Measurements from ENCODE around the gene TAX1BP3. TPM values are rescaled to one million over a fixed set of nuclear protein-coding genes. Genes with fewer than 3 reads are reported as not detected.
"Not testable (repeated sequence)": the region's sequence is repeated elsewhere in the genome, so short reads cannot be mapped to it uniquely, and the experiment has no call there.

Gene TAX1BP3
- 172 and 205 TPM in 2 replicates for total RNA-seq (2014; rRNA removed; shearing (Covaris generic))

GRCh38 chr17:3668279-3669084 lies at the start of gene TAX1BP3, which contains the start of gene EMC6:
TAX1BP3 (minus strand) TSS chr17:3668578; CDS start chr17:3668526, 52 bp downstream.
EMC6 (plus strand) TSS chr17:3668812; CDS start chr17:3669147, 335 bp downstream.
- DNase-seq (ENCODE audit: low read depth), result peak; percentile 99

DNA sequence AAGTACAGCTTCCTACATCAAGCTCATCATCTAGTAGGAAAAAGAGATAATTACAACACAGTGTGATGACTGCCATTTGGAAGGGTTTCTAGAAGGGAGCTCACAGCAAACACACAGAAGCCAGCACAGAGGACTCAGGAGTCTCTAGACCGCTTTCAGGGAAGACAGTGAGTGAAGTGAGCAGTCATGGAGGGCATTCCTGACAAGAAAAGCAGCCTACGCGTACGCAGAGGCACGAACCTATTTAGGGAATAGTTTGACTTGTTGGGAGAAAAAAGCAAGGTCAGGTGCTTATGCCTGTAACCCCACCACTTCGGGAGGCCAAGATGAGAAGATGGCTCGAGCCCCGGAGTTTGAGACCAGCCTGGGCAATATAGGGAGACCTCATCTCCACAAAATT lies 46.9 kb upstream of the TAX1BP3 start:
- no peak for DNase-seq (ENCODE audit: low read depth)

DNA sequence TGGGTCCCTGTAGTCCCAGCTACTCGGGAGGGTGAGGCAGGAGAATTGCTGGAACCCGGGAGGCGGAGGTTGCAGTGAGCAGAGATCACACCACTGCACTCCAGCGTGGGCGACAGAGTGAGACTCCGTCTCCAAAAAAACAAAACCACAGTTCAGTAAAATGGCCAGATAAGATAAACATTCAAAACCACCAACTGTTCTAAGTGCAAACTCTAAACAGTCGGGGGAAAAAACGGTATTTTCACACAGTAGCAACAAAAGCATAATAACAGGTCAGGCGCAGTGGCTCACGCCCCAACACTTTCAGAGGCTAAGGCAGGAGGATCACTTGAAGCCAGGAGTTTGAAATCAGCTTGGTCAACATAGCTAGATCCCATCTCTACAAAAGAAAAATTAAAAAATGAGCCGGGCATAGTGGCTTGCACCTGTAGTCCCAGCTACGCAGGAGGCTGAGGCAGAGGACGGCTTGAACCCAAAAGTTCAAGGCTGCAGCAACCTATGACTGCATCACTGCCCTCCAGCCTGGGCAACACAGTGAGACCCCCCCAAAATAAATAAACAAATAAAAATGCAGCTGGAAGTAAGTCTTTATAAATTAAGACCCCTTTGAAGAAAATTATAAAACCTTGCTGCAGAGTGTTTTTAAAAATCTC lies 44.6 kb upstream of the TAX1BP3 start:
- DNase-seq (ENCODE audit: low read depth), result no peak

- DNase-seq (ENCODE audit: low read depth), result peak; percentile 74
Measured at GRCh38 chr17:3710951-3711383, 42.6 kb upstream of the TAX1BP3 start.

DNA sequence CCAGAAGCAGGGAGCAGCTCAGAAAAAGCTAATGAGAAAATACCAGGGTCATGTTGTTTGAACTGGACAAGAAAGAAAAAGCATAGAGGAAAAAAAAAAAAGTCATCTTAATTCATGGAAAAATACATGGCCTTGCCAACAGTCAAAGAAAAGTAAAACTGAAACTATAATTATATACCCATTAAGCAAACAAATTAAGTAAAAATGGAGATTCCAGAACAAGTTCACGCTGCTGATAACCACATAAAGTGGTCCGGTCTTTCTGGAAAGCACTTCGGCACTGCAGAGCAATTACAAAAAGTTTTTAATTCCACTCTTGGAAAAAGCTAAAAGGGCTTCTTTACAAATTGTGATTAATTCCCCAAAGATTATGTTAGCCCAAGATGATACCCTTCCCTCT lies 40.0 kb upstream of the TAX1BP3 start:
- DNase-seq (ENCODE audit: low read depth), result no peak

DNA sequence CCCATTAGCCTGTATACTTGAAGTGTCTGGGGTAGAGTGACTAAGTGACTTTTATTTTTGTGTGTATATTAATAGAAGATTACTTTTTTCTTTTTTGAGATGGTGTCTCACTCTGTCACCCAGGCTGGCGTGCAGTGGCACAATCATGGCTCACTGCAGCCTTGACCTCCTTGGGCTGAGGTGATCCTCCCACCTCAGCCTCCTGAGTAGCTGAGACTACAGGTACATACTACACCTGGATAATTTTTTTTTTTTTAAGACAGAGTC lies 37.3 kb upstream of the TAX1BP3 start:
- not testable (repeated sequence) for DNase-seq (ENCODE audit: low read depth)

- DNase-seq (ENCODE audit: low read depth), result no peak
Measured at GRCh38 chr17:3704931-3705717, 36.7 kb upstream of the TAX1BP3 start.

DNA sequence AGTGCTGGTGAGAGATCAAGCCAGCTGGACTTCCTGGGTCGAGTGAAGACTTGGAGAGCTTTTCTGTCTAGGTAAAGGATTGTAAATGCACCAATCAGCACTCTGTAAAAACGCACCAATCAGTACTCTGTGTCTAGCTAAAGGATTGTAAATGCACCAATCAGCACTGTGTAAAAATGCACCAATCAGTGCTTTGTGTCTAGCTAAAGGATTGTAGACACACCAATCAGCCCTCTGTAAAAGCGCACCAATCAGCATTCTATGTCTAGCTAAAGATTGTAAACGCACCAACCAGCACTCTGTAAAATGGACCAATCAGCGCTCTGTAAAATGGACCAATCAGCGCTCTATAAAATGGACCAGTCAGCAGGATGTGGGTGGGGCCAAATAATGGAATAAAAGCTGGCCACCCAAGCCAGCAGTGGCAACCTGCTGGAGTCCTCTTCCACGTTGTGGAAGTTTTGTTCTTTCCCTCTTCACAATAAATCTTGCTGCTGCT lies 33.7 kb upstream of the TAX1BP3 start:
- not testable (repeated sequence) for DNase-seq (ENCODE audit: low read depth)

- DNase-seq (ENCODE audit: low read depth), result no peak
Measured at GRCh38 chr17:3699951-3700350, 31.6 kb upstream of the TAX1BP3 start.

- no peak for DNase-seq (ENCODE audit: low read depth)
Measured at GRCh38 chr17:3698139-3698538, 29.8 kb upstream of the TAX1BP3 start.

- DNase-seq (ENCODE audit: low read depth), result no peak
Measured at GRCh38 chr17:3697103-3697476, 28.7 kb upstream of the TAX1BP3 start.

GRCh38 chr17:3695723-3696411 lies 27.5 kb upstream of the TAX1BP3 start, which contains the start of gene P2RX5:
P2RX5 (minus strand) TSS chr17:3696155; CDS start chr17:3696005, 150 bp downstream.
- DNase-seq (ENCODE audit: low read depth), result peak; percentile 49

DNA sequence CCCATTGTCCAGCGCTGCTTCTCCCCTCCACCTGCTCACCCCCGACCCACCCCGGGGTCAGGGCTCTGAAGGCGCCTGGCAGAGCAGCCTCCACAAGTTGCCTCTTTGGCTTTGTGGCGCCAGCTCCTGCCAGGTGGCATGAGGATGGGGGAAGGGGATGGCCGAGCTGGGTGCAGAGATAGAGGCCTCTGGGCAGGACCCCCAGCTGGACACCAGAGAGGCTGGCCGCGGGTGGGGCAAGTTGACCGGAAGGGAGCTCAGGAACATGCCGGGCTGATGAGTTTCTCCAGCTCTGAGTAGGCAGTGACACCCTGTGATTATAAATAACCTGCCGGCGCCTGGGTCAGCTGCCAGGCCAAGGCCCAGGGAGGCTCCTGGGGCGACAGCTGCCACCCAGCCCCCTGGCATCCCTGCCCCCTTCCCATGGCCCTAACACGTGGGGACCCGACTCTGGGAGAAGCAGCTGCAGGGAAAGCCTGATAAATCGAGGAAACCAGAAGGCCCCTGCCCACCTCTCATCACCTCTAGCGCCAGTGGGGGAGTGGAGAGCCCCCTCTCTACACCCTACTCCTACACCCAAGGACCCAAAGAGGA lies 26.8 kb upstream of the TAX1BP3 start:
- DNase-seq (ENCODE audit: low read depth), result no peak

GRCh38 chr17:3693829-3694231 lies 25.5 kb upstream of the TAX1BP3 start:
- no peak for DNase-seq (ENCODE audit: low read depth)

GRCh38 chr17:3693141-3693540 lies 24.8 kb upstream of the TAX1BP3 start:
- DNase-seq (ENCODE audit: low read depth), result no peak

GRCh38 chr17:3692346-3692745 lies 24.0 kb upstream of the TAX1BP3 start:
- DNase-seq (ENCODE audit: low read depth), result no peak

DNA sequence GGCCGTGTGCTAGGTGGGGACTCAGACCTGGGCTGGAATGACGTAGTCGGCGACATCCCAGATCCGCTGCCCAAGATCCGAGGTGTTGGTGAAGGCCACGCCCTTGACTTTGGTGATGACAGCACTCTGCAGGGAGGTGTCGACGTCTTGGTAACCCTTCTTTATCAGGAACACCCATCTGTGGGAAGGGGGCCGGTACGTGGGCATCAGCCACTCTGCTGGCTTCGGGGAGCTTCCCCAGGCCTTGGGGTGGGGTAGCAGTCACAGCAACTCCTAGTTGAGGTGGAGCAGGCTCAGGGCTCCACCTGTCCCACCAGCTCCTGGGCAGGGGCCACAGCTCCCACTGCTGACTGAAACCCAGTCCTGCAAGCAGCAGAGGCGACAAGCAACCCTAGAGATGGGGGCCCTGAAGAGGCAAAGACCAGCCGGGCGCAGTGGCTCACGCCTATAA lies 23.3 kb upstream of the TAX1BP3 start:
- DNase-seq (ENCODE audit: low read depth), result no peak

DNA sequence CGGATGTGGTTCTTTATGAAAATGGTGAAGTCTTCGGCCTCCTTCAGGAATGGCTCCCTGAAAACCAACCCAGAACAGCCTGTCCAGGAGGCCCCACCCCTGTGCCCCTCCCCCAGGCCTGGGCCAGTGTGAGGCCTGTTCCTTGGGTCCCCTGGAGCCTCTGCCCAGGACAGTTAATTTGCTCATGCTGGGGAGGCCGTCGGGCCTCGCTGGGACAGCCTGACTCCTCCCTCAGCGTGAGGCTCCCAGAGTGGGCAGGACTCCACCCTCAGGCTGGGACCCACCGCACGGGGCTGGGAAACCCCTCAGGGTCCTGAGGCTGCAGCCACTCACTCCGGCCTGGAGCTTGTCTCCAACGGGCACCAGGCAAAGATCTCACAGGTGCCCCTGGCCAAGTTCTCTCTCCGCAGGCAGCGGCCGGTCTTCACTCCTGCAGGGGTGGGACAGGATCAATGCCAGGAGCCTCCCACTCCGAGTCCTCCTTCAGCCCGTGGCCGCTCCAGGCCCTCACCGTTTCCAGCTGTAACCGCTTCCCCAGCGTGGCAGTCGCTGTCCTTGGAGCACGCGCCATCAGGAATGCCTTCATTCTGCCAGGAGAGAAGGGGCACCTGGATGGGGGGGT lies 21.8 kb upstream of the TAX1BP3 start:
- DNase-seq (ENCODE audit: low read depth), result no peak

DNA sequence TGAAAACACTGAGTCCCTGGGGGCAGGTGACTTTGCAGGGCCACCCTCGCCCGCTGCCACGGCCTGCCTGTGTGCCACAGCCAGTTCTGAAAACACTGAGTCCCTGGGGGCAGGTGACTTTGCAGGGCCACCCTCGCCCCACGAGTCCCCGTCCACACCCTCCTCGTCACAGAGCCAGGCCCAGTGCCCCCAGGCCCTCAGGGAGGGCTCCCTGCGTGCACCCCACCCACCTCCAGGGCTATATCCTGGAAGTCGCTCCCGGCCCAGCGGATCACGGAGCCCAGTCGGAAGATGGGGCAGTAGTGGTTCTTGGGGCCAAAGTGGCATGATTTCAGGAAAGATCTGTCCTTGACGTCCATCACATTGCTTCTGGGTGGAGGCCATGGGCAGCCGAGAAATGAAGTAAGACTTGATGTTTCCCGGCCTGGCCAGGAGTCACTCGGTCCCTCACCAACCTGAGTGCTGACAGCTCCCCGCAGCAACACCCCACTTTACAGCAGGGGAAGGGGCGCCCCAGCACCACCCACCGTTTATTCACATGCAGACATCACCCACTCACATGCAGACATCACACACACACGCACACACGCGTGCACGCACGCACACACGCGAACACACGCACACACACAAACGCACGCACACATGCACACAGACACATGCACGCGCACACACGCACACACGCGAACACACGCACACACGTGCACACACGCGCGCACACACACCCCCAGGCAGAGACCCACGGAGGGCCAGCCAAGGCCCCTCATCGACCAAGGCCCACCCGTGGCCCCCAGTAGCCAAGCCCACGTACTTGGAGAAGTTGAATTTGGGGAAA lies 21.1 kb upstream of the TAX1BP3 start:
- DNase-seq (ENCODE audit: low read depth), result no peak

- no peak for DNase-seq (ENCODE audit: low read depth)
Measured at GRCh38 chr17:3688852-3689261, 20.5 kb upstream of the TAX1BP3 start.

Measured in Daoy (cell line).